Tibial artery (tissue), 4 donors: ENCODE results near the gene TRMT1.

Experiments
- DNase-seq, 2 donors: peaks; one replicate each; pipeline ENCODE4 v3.0.0-alpha.2; 2019
- H3K27ac ChIP-seq, 2 donors: fragments of 200-600 bp; sonication (generic) in 1 of 2; 1 replicate in 1 of 2; 2 replicates in 1 of 2; pipeline ENCODE4 v1.5.1; 2018 to 2019; ENCODE audit warnings: mild to moderate bottlenecking in 1 of 2
- H3K27me3 ChIP-seq, 2 donors: fragments of 200-600 bp; sonication (generic) in 1 of 2; one replicate each; pipeline versions ENCODE4 v1.5.1 to v1.6.0; 2016 to 2019
- H3K36me3 ChIP-seq, 3 donors: fragments of 200-600 bp; sonication (generic) in 2 of 3; one replicate each; pipeline ENCODE4 v1.5.1; 2016 to 2019; ENCODE audit warnings: mild to moderate bottlenecking in 2 of 3
- H3K4me1 ChIP-seq, 4 donors: fragments of 200-600 bp; sonication (generic) in 2 of 4; 1 replicate in 3 of 4; 2 replicates in 1 of 4; pipeline ENCODE4 v1.5.1; 2016 to 2019
- H3K4me3 ChIP-seq, 2 donors: fragments of 200-600 bp; sonication (generic) in 1 of 2; 1 replicate in 1 of 2; 2 replicates in 1 of 2; pipeline ENCODE4 v1.5.1; 2018 to 2019; ENCODE audit warnings: mild to moderate bottlenecking in 2 of 2
- H3K9me3 ChIP-seq, 3 donors: fragments of 200-600 bp; sonication (generic) in 1 of 3; one replicate each; pipeline ENCODE4 v1.5.1; 2016 to 2019
- intact Hi-C: fragments of 100-400 bp; cut with DNase I; formaldehyde crosslinking; loops from one replicate; pipeline ENCODE4 v1.15.0; 2023; ENCODE audit warnings: low total_unique reads
- TF ChIP-seq, protein P1 (sequence below), 2 experiments: fragments of 200-600 bp in 1 of 2; fragments of 450-650 bp in 1 of 2; IDR thresholded peaks; one replicate each; pipeline ENCODE4 v1.5.1; 2017 to 2019; ENCODE audit warnings: antibody characterized with exemption in 2 of 2, mild to moderate bottlenecking in 1 of 2, moderate library complexity in 1 of 2

Gene TRMT1

DNA sequence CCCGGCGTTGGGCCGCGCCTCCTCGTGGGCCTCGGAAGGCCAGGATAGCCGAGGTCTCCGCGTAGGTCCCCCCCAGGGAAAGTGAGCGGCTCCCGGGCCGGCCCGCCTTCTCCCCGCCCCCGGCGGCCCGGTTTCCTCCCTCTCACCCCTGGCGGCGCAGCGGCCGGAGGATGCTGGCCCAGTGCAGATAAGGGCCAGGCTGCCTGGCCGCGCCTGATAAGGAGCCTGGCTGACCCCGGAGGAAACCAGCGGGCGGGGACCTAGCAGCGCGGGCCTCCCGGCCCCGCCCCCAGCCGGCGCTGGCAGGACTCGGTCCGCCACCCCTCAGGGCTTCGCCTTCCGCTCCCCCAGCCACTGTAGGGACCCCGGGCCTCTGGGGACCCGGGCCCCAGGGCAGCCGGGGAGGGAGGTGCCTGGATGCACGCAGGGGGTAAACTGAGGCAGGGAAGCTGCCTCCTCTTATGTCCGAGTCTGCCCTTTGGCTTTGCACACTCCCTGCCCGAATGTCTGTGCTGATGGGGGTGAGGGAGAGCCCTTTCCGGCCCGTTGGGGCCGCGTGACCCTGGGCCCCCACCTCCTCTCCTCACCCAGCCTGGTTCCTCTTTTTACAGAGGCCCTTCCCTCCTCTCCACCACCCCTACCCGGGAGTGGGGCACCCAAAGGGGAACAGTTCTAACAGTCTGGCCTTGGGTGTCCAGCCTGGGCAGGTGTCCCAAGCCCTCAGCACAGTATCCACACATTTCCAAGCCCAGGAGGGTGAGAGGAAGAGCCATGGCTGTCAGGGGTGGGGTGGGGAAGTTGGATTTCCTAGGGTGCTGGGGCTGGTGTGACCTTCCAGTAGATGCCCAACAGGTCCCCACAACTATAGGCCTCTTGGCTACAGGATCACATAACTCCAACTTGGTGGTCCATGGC, 13.6 kb downstream of the TRMT1 start, which contains the start of gene LYL1:
Gene LYL1 (minus strand): TSS at position 193 of the 915 bp plus-strand sequence. CDS start 1,687 bp downstream, outside the sequence.
- no peaks in the 10 kb centered on the region for H3K9me3 ChIP-seq
- peak within 1 kb of the TSS; percentile 41 to 48 for H3K4me3 ChIP-seq
- peak; percentile 77 to 86 for DNase-seq
- TF ChIP-seq, protein P1, sequence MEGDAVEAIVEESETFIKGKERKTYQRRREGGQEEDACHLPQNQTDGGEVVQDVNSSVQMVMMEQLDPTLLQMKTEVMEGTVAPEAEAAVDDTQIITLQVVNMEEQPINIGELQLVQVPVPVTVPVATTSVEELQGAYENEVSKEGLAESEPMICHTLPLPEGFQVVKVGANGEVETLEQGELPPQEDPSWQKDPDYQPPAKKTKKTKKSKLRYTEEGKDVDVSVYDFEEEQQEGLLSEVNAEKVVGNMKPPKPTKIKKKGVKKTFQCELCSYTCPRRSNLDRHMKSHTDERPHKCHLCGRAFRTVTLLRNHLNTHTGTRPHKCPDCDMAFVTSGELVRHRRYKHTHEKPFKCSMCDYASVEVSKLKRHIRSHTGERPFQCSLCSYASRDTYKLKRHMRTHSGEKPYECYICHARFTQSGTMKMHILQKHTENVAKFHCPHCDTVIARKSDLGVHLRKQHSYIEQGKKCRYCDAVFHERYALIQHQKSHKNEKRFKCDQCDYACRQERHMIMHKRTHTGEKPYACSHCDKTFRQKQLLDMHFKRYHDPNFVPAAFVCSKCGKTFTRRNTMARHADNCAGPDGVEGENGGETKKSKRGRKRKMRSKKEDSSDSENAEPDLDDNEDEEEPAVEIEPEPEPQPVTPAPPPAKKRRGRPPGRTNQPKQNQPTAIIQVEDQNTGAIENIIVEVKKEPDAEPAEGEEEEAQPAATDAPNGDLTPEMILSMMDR (IDR thresholded peaks at IDR 0.05): peak in 1 of 2 experiments; percentile 16
- peak within 1 kb of the TSS; percentile 75 to 80 for H3K27ac ChIP-seq
- intact Hi-C loops: no loop called here
- peaks cover 0 to 43% (median 30%) of the 10 kb centered on the region in 4 donors for H3K4me1 ChIP-seq
- no peaks in the 10 kb centered on the region for H3K27me3 ChIP-seq
- H3K36me3 ChIP-seq: peaks cover 0 to 20% (median 11%) of the 10 kb centered on the region in 3 donors

DNA sequence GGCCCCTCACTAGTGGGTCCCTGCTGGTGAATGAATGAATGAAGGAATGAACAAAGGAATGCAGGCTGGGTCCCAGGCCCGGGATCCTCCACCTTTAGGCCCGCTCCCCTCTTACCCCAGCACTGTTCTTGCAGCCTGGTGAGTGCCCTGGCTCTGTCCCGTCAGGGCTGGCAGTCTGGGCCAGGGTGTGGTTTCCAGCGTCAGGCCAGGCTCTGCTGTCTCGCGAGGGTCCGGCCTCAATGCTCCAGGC, 14.2 kb downstream of the TRMT1 start:
- Histone ChIP-seq H3K27me3 (no peaks in the 10 kb centered on the region), H3K9me3 (no peaks in the 10 kb centered on the region), H3K4me3 (peak overlapping the region; percentile 41 to 48), H3K27ac (peak overlapping the region; percentile 75 to 80), H3K4me1 (peaks cover 0 to 48% (median 36%) of the 10 kb centered on the region in 4 donors), H3K36me3 (peaks cover 0 to 16% (median 7%) of the 10 kb centered on the region in 3 donors)
- intact Hi-C loops: no loop called here
- no peak for DNase-seq
- TF ChIP-seq, protein P1 (IDR thresholded peaks at IDR 0.05): no peak

DNA sequence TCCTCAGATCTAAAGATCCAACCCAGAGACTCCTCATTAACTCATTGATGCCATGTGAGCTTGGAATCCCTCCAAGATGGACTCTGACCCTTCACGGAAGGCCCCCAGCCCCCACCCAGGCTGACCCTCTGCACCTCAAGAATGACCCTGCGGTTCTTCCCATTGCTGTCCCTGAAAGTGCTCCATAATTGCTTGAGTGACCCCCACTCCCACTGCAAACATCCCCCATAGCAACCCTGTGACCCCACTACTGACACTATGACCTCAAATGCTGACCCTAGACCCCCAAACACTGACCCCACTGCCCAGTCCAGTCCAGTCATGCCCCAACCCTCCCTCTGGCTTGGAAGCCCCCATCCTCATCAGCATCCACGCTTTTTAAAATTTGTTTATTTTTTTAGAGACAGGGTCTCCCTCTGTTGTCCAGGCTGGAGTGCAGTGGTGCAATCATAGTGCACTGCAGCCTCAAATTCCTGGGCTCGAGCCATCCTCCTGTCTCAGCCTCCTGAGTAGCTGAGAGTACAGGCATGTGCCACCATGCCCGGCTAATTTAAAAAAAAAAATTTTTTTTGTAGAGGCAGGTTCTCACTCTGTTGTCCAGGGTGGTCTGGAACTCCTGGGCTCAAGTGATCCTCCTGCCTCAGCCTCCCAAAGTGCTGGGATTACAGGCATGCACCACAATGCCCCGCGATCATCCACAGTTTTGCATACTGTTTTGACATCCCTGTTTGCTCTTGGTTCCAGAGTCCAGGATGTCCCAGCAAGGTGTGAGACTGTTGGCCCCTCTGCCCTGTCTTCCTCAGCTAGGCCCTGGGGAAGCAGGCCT, 14.7 kb downstream of the TRMT1 start:
- DNase-seq: no peak
- H3K27ac ChIP-seq: peak overlapping the region; percentile 75 to 80
- H3K4me3 ChIP-seq: peak overlapping the region; percentile 41 to 48
- no peaks in the 10 kb centered on the region for H3K9me3 ChIP-seq
- H3K4me1 ChIP-seq: peaks cover 0 to 49% (median 36%) of the 10 kb centered on the region in 4 donors
- no peaks in the 10 kb centered on the region for H3K27me3 ChIP-seq
- TF ChIP-seq, protein P1 (IDR thresholded peaks at IDR 0.05): no peak
- H3K36me3 ChIP-seq: peaks cover 0 to 11% (median 4%) of the 10 kb centered on the region in 3 donors
- intact Hi-C loops: no loop called here

DNA sequence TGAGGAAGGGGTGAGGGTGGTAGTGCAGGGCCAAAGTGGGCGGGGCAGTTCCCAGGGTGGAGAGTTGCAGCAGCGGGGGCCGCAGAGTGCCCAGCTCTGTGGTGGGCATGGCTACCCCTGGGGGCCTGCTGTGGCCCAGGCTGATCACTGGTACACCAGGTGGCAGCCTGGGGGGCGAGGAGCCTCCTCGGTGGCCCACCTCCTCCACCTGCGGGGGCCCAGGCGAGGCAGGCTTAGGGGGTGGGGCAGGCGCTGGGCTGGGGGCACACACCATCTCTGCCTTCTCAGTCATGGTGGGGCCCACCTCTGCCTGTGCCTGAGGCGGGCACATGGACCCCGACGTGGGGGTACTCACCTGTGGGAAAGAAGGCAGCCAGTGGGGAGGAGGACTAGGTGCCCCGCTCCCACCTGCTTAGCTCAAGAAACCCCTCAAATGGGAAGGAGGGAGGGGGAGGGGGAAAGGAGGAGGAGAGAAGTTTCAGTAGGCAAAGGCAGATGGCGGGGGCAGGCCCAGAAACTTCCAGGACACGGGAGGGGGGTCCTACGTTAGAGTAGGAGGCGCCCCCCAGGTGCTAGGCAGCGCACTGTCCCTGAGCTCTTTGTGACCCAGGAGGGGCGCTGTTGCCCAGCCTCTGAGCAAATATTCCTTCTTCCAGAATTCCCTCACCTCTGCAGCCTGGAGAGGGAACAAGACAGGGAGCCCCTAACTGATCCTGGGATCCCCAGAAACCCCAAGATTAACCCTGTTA, 15.5 kb downstream of the TRMT1 start:
- Histone ChIP-seq H3K36me3 (peaks cover 0 to 15% (median 4%) of the 10 kb centered on the region in 3 donors), H3K27me3 (no peaks in the 10 kb centered on the region), H3K27ac (peak overlapping the region; percentile 75 to 80), H3K9me3 (no peaks in the 10 kb centered on the region), H3K4me3 (peak overlapping the region; percentile 9 to 41), H3K4me1 (peaks cover 0 to 56% (median 39%) of the 10 kb centered on the region in 4 donors)
- TF ChIP-seq, protein P1 (IDR thresholded peaks at IDR 0.05): no peak
- DNase-seq: peak in 1 of 2 donors; percentile 69
- intact Hi-C loops: no loop called here

DNA sequence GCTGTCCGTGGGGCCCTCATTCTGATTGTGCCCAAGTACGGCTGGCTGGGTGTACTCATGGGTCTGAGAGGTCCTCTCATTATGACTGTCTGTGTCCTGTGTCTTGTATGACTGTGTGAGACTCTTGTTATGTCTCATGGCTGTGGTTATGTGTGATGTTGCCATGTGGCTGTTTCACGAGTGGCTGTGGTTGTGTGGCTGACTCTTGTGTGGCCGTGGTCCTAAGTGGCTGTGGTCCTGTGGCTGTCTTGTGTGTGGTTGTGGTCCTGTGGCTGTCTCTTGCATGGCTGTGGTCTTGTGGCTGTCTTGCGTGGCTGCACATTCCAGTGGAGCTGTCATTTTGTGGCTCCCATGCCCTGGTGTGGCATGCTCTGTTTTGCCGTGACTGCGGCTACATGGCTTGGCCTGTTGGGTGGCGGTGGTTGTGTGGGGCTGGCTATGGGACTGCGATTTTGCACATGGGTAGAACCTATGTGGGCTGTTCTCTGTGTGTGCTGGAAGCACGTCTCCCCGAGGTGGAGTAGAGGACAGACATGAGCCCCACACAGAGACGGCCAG, 16.4 kb downstream of the TRMT1 start:
- DNase-seq: peak in 1 of 2 donors; percentile 66
- H3K27ac ChIP-seq: peak overlapping the region; percentile 74 to 94
- H3K27me3 ChIP-seq: no peaks in the 10 kb centered on the region
- intact Hi-C loops: no loop called here
- no peaks in the 10 kb centered on the region for H3K9me3 ChIP-seq
- TF ChIP-seq, protein P1 (IDR thresholded peaks at IDR 0.05): no peak
- peak overlapping the region in 1 of 2 donors; percentile 55 for H3K4me3 ChIP-seq
- peaks cover 0 to 63% (median 41%) of the 10 kb centered on the region in 4 donors for H3K4me1 ChIP-seq
- peaks cover 0 to 23% (median 5%) of the 10 kb centered on the region in 3 donors for H3K36me3 ChIP-seq
